Measurements from ENCODE around the gene C17orf50.

The C17orf50 gene

DNA sequence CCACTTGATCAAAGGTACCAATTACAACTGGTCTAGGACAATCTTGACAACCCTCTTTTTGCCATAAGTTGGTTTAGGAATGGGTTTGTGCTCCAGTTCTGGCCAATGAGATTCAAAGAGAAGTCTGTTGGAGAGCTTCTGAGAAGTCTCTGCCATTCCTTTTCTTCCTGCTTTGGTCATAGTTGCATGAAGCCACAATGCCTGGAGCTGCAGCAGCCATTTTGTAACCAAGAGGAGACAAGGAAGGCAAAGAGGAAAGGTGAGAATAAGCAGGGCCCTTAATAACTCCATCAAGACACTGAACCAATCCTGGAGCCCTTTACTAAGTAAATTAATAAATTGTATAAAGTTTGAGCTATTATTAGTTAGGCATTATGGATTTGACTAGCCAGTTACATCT is 3.4 kb upstream of the C17orf50 start:
- DNase-seq, result no peak

DNA sequence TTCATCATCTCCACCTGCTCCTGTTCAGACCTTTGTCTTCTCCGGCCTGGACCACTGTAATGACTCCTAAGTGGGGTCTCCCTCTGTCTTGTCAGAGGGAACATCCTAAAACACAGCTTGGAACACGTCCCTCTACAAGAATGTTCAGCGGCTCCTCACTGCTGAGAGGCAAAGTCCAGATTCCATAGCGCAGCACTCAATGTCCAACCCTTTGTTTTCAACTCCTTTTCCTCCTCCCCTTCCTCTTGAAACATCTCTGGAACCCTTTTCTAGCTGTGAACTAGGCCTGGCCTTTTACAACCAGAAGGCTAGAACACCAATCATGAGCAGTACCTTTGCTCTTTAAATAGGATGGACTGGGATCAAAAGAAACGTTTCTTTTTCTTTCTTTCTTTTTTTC is 914 bp downstream of the C17orf50 start:
- DNase-seq, result no peak

DNA sequence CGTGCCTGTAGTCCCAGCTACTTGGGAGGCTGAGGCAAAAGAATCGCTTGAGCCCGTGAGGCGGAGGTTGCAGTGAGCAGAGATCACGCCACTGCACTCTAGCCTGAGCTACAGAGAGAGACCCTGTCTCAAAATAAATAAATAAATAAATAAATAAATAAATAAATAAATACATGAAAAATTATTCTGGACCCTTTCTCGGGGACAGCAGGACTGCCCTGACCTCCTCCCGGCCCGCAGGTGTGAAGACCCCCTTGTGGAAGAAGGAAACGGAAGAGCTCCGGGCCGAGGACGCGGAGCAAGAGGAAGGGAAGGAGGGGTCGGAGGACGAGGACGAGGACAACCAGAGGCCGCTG is 3.1 kb downstream of the C17orf50 start:
- no peak for DNase-seq

DNA sequence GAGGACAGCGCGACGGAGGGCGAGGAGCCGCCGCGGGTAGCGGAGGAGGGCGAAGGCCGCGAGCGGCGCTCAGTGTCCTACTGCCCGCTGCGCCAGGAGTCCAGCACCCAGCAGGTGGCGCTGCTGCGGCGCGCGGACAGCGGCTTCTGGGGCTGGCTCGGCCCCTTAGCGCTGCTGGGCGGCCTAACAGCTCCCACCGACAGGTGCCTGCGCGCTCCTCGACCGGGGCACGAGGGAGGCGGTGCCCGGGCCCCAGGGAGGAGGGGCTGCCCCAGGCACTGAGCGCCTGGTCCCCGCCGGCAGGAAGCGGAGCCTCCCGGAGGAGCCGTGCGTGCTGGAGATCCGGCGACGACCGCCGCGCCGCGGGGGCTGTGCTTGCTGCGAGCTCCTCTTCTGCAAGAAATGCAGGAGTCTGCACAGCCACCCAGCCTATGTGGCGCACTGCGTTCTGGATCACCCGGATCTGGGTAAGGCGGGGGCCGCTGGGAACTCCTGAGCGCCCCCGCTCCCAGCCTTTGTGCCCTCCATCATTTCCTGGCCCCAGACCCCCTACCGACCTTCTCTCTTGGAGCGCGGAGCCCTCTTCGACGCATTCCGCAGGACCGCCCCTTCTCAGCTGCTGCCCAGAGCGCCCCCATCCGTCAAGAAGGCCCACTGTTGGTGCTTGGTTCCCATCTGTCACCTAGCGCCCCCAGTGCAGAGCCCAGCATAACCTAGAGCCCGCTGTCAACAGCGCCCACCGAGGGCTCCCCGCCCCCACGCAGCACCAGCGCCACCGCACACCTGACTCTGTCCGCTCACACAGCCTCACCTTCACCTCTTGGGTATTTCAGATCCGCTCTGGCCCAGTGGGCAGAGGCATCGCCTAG is 3.7 kb downstream of the C17orf50 start:
- peak; percentile 91 for DNase-seq

- no peak for DNase-seq
Measured at GRCh38 chr17:35765086-35765710, 4.5 kb downstream of the C17orf50 start.

- DNase-seq, result no peak
Measured at GRCh38 chr17:35765756-35766488, 5.2 kb downstream of the C17orf50 start.

DNA sequence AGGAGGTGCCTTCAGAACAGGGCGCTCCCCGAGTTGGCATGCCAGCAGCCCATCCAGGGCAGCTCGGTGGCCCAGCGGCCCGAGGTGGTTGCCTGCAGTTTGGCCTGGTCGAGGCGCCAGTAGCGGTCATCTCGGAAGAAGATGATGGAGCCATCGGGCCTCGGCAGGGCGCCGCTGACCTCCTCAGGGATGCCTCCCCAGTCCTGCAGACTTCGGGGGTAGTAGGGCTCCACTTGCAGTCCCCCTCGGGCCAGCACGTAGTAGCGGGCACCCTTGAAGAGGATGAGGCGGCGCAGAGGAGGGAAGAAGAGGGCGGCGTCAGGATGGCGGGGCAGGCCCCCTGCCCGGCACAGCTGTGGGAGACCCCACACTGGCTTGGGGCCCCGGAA is 5.8 kb downstream of the C17orf50 start:
- no peak for DNase-seq

DNA sequence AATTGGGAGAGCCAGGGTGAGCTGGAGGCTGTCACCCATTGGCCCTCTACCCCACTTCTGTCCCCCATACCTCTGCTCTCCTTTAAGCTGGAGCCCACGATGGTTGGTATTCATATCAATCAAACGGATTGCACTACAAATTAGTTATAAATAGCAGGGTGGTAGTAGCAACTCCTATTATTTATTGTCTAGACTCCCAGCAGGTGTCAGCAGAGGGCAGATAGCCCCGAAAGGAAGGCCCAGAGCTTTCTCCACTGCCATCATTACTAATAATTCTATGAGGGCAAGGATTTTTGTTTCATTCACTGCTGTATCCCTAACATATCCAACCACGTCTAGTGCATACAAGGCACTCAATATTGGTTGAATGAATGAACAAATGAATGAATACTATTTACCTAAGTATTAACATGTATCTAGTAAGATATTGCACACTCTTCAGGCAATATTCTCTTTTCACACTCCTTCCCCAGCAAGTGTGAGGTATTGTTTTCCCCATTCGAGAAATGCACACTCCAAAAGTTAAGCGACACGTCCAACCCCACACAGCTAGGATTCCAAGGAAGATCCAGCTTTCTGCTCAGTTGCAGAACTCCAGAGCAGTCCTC is 6.3 kb downstream of the C17orf50 start:
- DNase-seq, result no peak

GRCh38 chr17:35768797-35769196 is 8.1 kb downstream of the C17orf50 start:
- no peak for DNase-seq

GRCh38 chr17:35769895-35770486 is 9.3 kb downstream of the C17orf50 start:
- DNase-seq, result no peak

GRCh38 chr17:35773129-35773528 is 12.4 kb downstream of the C17orf50 start:
- no peak for DNase-seq

DNA sequence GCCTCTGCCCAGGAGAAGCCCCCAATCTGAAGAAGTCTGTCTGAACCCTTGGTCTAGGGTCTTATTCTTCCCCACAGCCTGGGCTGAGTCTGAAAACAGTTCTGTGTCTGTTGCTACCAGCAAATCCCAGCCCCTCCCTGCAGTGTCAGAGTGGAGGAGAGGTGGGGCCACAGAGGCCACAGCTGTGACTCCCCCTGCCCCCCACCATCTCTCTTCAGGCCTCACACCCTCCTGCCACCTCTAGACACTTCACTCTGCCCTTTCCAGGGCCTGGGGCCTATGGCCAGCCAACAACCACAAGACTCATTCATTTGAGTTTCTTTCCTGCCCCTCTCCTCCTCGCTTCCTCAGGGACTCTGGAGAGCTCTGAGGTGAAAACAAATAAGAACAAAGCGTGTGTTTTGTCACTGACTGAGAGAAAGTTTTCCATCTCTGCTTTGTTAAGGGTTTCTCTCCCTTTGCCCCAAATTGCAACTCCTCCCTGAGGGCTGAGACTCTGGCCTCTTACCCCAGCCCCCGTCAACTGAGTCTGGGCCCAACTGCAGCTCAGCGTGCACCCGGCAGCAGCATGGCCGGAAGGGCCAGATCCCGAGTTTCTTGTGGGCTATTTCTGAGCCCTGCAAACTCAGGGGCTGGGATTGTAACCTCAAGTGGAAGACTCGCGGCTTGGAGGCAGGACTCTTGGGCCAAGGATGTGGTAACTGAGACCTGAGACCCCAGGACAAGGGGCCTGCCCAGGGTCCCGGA is 13.2 kb downstream of the C17orf50 start:
- DNase-seq, result peak; percentile 52

DNA sequence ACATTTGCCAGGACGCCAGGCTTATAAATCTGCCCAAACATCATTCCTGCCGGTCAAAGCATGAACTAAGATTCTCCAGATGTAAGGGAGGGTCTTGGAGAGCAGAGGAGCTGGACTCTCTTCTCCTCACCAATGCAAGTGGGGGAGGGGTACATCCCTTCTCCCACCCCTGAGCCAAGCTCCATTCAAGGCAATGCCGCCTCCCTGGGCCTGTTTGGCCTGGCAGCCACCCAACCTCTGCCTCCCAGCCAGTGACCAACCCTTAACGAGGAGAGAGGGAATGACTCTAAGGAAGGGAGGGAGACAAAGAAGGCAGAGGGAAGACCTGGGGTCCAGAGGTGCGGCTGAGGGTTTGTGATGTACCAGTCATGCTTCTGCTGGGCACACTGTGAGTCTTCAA is 13.8 kb downstream of the C17orf50 start:
- DNase-seq, result peak; percentile 68

DNA sequence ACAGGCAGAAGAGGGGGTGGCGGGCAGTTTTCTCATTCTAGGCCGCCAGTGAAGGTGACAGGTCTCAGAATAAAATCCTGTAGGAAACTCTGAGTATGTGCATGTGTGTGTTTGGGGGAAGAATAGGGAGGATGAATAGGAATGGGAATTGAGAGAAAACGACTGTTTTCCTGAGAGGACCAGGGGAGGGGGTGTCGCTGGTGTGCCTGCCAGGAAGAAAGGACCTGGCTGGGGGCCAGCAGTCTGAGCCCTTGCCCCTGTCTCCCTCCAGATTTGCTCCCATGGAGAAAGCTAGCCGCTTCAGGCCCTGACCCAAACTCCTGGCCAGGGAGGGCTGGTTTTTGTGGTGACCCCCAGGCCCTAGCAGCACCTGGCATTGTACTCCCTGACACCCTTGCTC is 14.4 kb downstream of the C17orf50 start:
- DNase-seq, result no peak

DNA sequence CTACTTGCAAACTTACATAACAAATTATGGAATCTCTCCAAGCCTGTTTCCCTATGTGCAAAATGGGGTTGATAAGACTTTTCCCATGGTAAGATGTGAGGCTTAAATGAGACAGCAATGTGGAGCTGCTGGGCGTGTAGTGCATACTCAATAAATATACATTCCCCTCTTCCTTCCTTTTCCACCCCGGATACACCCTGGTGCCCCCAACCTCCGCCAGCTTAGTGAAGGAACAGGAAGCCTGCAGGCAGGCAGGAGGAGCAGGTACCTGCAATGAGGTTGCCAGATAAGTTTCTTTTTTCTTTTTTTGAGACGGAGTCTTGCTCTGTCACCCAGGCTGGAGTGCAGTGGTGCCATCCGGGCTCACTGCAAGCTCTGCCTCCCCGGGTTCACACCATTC is 14.9 kb downstream of the C17orf50 start:
- DNase-seq, result no peak

DNA sequence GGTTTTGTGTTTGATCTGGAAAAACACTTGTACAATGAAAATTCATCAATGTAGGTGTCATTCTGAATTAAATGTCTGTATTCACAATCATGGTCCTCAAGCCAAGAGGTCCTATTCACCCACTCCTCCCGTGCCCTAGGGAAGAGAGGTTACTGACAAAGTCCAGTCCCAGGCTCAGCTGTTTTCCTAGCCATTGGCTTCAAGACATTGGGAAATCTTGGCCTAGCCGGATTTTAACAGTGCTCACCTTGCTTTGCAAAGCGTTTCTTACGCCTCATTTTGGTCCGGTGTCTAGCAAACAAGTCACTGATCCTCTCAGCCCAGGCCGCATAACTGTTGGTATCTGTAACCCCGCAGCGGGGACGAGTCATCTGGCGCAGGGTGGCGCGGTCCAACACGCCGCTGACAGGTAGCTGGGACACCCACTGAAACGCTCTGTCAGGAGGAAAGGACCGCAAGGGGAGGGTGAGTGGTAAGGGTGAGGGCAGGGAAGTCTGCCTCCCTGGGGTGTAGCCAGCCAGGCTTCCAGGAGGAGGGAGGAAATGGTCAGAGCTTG is 18.0 kb downstream of the C17orf50 start:
- DNase-seq, result no peak

- no peak for DNase-seq
Measured at GRCh38 chr17:35780950-35781349, 20.3 kb downstream of the C17orf50 start.

DNA sequence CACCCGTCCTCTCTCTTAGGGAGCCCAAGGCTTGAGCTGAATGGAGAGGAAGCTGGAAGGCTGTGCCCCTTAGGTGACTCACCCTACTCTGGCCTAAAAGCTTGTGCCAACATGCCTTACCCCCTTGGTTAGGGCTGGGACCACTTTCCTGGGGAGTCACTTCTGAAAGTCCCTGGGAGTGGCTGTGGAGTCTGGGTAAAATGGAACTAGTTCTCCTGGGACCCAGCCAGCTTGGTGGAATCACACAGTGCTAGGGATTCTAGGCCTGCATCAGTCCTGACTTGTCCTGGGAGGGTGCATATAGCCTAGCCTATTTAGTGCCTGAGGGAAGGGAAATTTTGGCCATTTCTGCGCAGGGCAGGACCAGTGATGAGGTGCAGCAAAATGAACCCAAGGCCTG is 24.2 kb downstream of the C17orf50 start:
- DNase-seq, result no peak

- DNase-seq, result no peak
Measured at GRCh38 chr17:35786941-35787432, 26.3 kb downstream of the C17orf50 start.

GRCh38 chr17:35788477-35789368 is 28.0 kb downstream of the C17orf50 start:
- no peak for DNase-seq

DNA sequence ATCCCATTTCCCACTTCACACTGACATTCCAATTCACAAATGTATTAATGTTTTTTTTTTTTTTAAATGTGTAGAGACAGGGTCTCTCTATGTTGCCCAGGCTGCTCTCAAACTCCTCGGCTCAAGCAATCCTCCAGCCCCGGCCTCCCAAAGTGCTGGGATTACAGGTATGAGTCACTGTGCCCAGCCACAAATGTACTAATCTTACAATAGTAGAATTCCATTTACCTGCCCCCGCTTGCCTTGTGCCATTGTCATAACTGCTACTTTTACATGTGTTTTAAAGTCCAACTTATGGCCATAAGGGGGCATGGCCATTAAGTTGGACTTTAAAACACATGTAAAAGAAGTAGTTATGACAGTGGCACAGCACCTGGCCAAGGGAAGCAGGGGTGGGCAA is 30.2 kb downstream of the C17orf50 start:
- no peak for DNase-seq
